ENCODE measurements around the gene RHOT2. TPM values are rescaled to one million over a fixed set of nuclear protein-coding genes. Genes with fewer than 3 reads are reported as not detected.

The RHOT2 gene
- total RNA-seq, 1 donor from 2014 or later = 189 TPM

GRCh38 chr16:627454-628239 lies 40.3 kb upstream of the RHOT2 start:
- TF ChIP-seq, protein P1, sequence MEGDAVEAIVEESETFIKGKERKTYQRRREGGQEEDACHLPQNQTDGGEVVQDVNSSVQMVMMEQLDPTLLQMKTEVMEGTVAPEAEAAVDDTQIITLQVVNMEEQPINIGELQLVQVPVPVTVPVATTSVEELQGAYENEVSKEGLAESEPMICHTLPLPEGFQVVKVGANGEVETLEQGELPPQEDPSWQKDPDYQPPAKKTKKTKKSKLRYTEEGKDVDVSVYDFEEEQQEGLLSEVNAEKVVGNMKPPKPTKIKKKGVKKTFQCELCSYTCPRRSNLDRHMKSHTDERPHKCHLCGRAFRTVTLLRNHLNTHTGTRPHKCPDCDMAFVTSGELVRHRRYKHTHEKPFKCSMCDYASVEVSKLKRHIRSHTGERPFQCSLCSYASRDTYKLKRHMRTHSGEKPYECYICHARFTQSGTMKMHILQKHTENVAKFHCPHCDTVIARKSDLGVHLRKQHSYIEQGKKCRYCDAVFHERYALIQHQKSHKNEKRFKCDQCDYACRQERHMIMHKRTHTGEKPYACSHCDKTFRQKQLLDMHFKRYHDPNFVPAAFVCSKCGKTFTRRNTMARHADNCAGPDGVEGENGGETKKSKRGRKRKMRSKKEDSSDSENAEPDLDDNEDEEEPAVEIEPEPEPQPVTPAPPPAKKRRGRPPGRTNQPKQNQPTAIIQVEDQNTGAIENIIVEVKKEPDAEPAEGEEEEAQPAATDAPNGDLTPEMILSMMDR (conservative IDR thresholded peaks at IDR 0.05) = no peak
- Mint-ChIP-seq H3K27ac (ENCODE audit: unreplicated experiment) (no peak overlapping the region), H3K4me1 (peaks cover 22% of the 10 kb centered on the region), H3K4me3 (no peak overlapping the region), H3K36me3 (ENCODE audit: low read depth) (peaks cover 3% of the 10 kb centered on the region), H3K27me3 (ENCODE audit: low read depth) (peaks cover 2% of the 10 kb centered on the region), H3K9me3 (no peaks in the 10 kb centered on the region)
- DNase-seq (ENCODE audit: low read depth, low spot score) = no peak

GRCh38 chr16:628321-629061 lies 39.4 kb upstream of the RHOT2 start:
- H3K9me3 Mint-ChIP-seq = no peaks in the 10 kb centered on the region
- TF ChIP-seq, protein P1 (conservative IDR thresholded peaks at IDR 0.05) = no peak
- H3K4me3 Mint-ChIP-seq = peak overlapping the region; percentile 84
- no peak for DNase-seq (ENCODE audit: low read depth, low spot score)
- peaks cover 22% of the 10 kb centered on the region for H3K4me1 Mint-ChIP-seq
- H3K27ac Mint-ChIP-seq (ENCODE audit: unreplicated experiment) = peak overlapping the region; percentile 86
- peaks cover 2% of the 10 kb centered on the region for H3K27me3 Mint-ChIP-seq (ENCODE audit: low read depth)
- peaks cover 3% of the 10 kb centered on the region for H3K36me3 Mint-ChIP-seq (ENCODE audit: low read depth)

GRCh38 chr16:629185-629832 lies 38.6 kb upstream of the RHOT2 start:
- Mint-ChIP-seq H3K9me3 (no peaks in the 10 kb centered on the region), H3K27ac (ENCODE audit: unreplicated experiment) (peak overlapping the region; percentile 86), H3K4me1 (peaks cover 16% of the 10 kb centered on the region), H3K4me3 (peak overlapping the region; percentile 84), H3K27me3 (ENCODE audit: low read depth) (peaks cover 2% of the 10 kb centered on the region), H3K36me3 (ENCODE audit: low read depth) (peaks cover 3% of the 10 kb centered on the region)
- DNase-seq (ENCODE audit: low read depth, low spot score) = peak; percentile 58
- TF ChIP-seq, protein P1 (conservative IDR thresholded peaks at IDR 0.05) = no peak

DNA sequence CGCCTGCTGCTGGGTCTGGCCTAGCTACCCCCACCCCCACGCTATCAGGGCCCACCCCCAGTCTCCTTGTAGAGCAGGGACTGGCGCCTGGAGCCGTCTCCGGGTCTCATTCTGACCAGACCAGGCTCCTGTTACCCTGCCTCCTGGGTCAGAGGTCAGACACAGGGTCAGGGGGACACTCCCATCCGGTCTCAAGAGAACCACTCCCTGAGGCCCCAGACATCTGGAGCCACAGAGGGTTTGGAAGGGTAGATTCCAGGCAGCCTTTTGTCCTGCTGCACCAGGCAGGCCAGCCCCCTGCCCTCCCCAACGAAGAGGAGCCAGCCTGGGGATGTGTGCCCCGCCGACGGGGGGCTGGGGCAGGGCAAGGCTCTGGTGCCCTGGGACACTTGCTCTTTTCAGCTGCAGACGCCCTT lies 38.1 kb upstream of the RHOT2 start:
- TF ChIP-seq, protein P1 (conservative IDR thresholded peaks at IDR 0.05) = no peak
- H3K9me3 Mint-ChIP-seq = no peaks in the 10 kb centered on the region
- H3K4me1 Mint-ChIP-seq = peaks cover 16% of the 10 kb centered on the region
- H3K36me3 Mint-ChIP-seq (ENCODE audit: low read depth) = peaks cover 3% of the 10 kb centered on the region
- peak overlapping the region; percentile 75 for H3K27ac Mint-ChIP-seq (ENCODE audit: unreplicated experiment)
- H3K27me3 Mint-ChIP-seq (ENCODE audit: low read depth) = peaks cover 2% of the 10 kb centered on the region
- peak; percentile 65 for DNase-seq (ENCODE audit: low read depth, low spot score)
- peak overlapping the region; percentile 84 for H3K4me3 Mint-ChIP-seq

DNA sequence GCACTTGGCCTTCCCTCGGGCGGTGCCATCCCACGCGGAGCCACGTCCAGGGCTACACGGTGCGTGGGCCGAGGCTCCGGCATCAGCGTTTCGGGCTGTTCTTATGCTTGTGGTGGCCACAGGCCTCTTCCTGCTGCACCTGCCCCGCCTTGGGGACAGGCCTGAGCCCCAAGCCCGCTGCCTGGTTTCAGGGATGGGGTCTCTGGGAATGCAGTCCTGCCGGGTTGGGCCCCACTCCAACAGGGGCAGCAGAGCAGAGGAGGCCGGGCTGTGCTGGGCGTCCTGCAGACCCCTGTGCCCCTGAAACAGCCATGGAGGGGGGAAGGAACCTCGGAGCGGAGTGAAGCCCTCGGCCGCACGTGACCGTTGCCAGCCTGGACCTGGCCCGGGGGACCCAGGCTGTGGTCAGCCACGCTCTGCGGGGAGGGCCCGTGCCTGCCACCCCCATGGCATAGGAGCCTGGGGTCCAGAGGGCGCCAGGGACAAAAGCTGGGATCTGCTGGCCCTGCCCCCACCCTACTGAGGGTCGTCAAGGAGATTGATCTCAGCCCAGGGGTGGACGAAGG lies 37.6 kb upstream of the RHOT2 start:
- no peaks in the 10 kb centered on the region for H3K9me3 Mint-ChIP-seq
- H3K27ac Mint-ChIP-seq (ENCODE audit: unreplicated experiment) = no peak overlapping the region
- peak overlapping the region; percentile 84 for H3K4me3 Mint-ChIP-seq
- peak; percentile 53 for DNase-seq (ENCODE audit: low read depth, low spot score)
- TF ChIP-seq, protein P1 (conservative IDR thresholded peaks at IDR 0.05) = no peak
- H3K4me1 Mint-ChIP-seq = peaks cover 16% of the 10 kb centered on the region
- peaks cover 2% of the 10 kb centered on the region for H3K27me3 Mint-ChIP-seq (ENCODE audit: low read depth)
- H3K36me3 Mint-ChIP-seq (ENCODE audit: low read depth) = peaks cover 3% of the 10 kb centered on the region
